Neural cell (in vitro differentiated cells): ENCODE results near the gene KLHL17. TPM values are rescaled to one million over a fixed set of nuclear protein-coding genes. Genes with fewer than 3 reads are reported as not detected.

Source experiments
- H2AFZ ChIP-seq: fragments of 200-600, 300-800 bp; sonication (generic), shearing (Covaris generic); 2 replicates; pipeline ENCODE4 v1.6.0; 2014; ENCODE audit warnings: low read depth, mild to moderate bottlenecking, antibody characterized with exemption, low read length, moderate library complexity
- H3F3A ChIP-seq: fragments of 200-600 bp; shearing (Covaris generic); 2 replicates; pipeline ENCODE4 v1.6.1; 2016; ENCODE audit warnings: mild to moderate bottlenecking, moderate library complexity, mixed read lengths, antibody characterized with exemption, low read length; ENCODE audit not compliant: insufficient read depth, poor library complexity, severe bottlenecking
- H3K27ac ChIP-seq: fragments of 200-600, 300-800 bp; sonication (generic), shearing (Covaris generic); 2 replicates; pipeline ENCODE4 v1.5.1; 2014; ENCODE audit warnings: mild to moderate bottlenecking, low read length, moderate library complexity
- H3K27me3 ChIP-seq: fragments of 300-800, 200-600 bp; sonication (generic), shearing (Covaris generic); 2 replicates; pipeline ENCODE4 v1.6.0; 2014; ENCODE audit warnings: mild to moderate bottlenecking, low read depth, low read length, moderate library complexity; ENCODE audit not compliant: insufficient read depth
- H3K36me3 ChIP-seq: fragments of 300-800, 200-600 bp; sonication (generic), shearing (Covaris generic); 2 replicates; pipeline ENCODE4 v1.5.1; 2014; ENCODE audit warnings: mild to moderate bottlenecking, antibody characterized with exemption, low read length, moderate library complexity; ENCODE audit not compliant: insufficient read depth
- H3K4me2 ChIP-seq: fragments of 300-800, 200-600 bp; sonication (generic), shearing (Covaris generic); 2 replicates; pipeline ENCODE4 v1.6.0; 2014; ENCODE audit warnings: mild to moderate bottlenecking, low read length
- H3K4me3 ChIP-seq: fragments of 300-800, 200-600 bp; sonication (generic), shearing (Covaris generic); 2 replicates; pipeline ENCODE4 v1.5.1; 2014; ENCODE audit warnings: mild to moderate bottlenecking, low read length, moderate library complexity
- H3K79me2 ChIP-seq: fragments of 200-600 bp; shearing (Covaris generic); replicated peaks from 2 replicates; pipeline ENCODE4 v1.6.0; 2014; ENCODE audit warnings: mild to moderate bottlenecking, low read length, moderate library complexity; ENCODE audit not compliant: insufficient read depth
- H3K9ac ChIP-seq: fragments of 300-800, 200-600 bp; sonication (generic), shearing (Covaris generic); 2 replicates; pipeline ENCODE4 v1.6.1; 2016; ENCODE audit warnings: mild to moderate bottlenecking, low read length, mixed read lengths
- H3K9me2 ChIP-seq: fragments of 200-600 bp; shearing (Covaris generic); 2 replicates; pipeline ENCODE4 v1.6.1; 2016; ENCODE audit warnings: mild to moderate bottlenecking, low read length, mixed read lengths; ENCODE audit not compliant: insufficient read depth
- H3K9me3 ChIP-seq: fragments of 200-600, 300-800 bp; sonication (generic), shearing (Covaris generic); 2 replicates; pipeline ENCODE4 v1.6.1; 2016; ENCODE audit warnings: mild to moderate bottlenecking, mixed run types, low read length, moderate library complexity, mixed read lengths
- H4K20me1 ChIP-seq: fragments of 200-600 bp; shearing (Covaris generic); 2 replicates; pipeline ENCODE4 v1.6.1; 2016; ENCODE audit warnings: mild to moderate bottlenecking, mixed run types; ENCODE audit not compliant: insufficient read depth
- CTCF ChIP-seq: fragments of 450-650 bp; IDR thresholded peaks from 2 replicates; pipeline ENCODE4 v1.5.1; 2014; ENCODE audit warnings: antibody characterized with exemption, mild to moderate bottlenecking, moderate library complexity; ENCODE audit not compliant: poor library complexity, severe bottlenecking
- EP300 ChIP-seq: fragments of 450-650 bp; conservative IDR thresholded peaks from 2 replicates; pipeline ENCODE4 v1.6.1; 2014; ENCODE audit warnings: antibody characterized with exemption, mild to moderate bottlenecking, moderate library complexity; ENCODE audit not compliant: poor library complexity, severe bottlenecking
- EZH2 ChIP-seq: fragments of 200-600, 300-800 bp; shearing (Covaris generic), sonication (generic); IDR thresholded peaks from 2 replicates; pipeline ENCODE4 v1.6.1; 2014; ENCODE audit warnings: antibody characterized with exemption, low read length, borderline replicate concordance, mild to moderate bottlenecking; ENCODE audit not compliant: insufficient read depth, poor library complexity, severe bottlenecking
- MXI1 ChIP-seq: fragments of 450-650 bp; conservative IDR thresholded peaks from 2 replicates; pipeline ENCODE4 v1.6.1; 2014; ENCODE audit warnings: antibody characterized with exemption, mild to moderate bottlenecking; ENCODE audit not compliant: poor library complexity, severe bottlenecking
- POLR2AphosphoS5 ChIP-seq: IDR thresholded peaks from 2 replicates; pipeline ENCODE4 v1.6.1; 2012
- RAD21 ChIP-seq: fragments of 450-650 bp; conservative IDR thresholded peaks from 2 replicates; pipeline ENCODE4 v1.6.1; 2014; ENCODE audit warnings: antibody characterized with exemption, mild to moderate bottlenecking, moderate library complexity
- REST ChIP-seq: IDR thresholded peaks from 2 replicates; pipeline ENCODE4 v1.6.1; 2012; ENCODE audit warnings: borderline replicate concordance
- SMC3 ChIP-seq: fragments of 450-650 bp; conservative IDR thresholded peaks from 2 replicates; pipeline ENCODE4 v1.6.1; 2014; ENCODE audit warnings: antibody characterized with exemption, mild to moderate bottlenecking, moderate library complexity; ENCODE audit not compliant: poor library complexity
- TAF1 ChIP-seq: IDR thresholded peaks from 2 replicates; pipeline ENCODE4 v1.6.1; 2012; ENCODE audit warnings: low read depth
- polyA plus RNA-seq: library from polyadenylated mRNA; depleted of rRNA; stranded (reverse); fragments of >200 nt; gene quantifications from 2 replicates; pipeline ENCODE4 v1.2.3, GENCODE V29; 2014

The KLHL17 gene
- polyA plus RNA-seq, 1 donor from 2014 or later: 52.3 TPM

- H3K9me2 ChIP-seq: no peaks in the 10 kb centered on the region
- TF ChIP-seq MXI1 (no peak), EP300 (no peak), POLR2AphosphoS5 (no peak), RAD21 (no peak), CTCF (no peak), REST (no peak), EZH2 (no peak), SMC3 (no peak), TAF1 (no peak)
- H2AFZ ChIP-seq: no peak overlapping the region
- no peak overlapping the region for H3K4me3 ChIP-seq
- no peaks in the 10 kb centered on the region for H3K9me3 ChIP-seq
- H3K79me2 ChIP-seq: no peaks in the 10 kb centered on the region
- H3K4me2 ChIP-seq: no peak overlapping the region
- H3K27ac ChIP-seq: no peak overlapping the region
- H3K9ac ChIP-seq: no peak overlapping the region
- H3K36me3 ChIP-seq: no peaks in the 10 kb centered on the region
- H4K20me1 ChIP-seq: no peaks in the 10 kb centered on the region
- no peaks in the 10 kb centered on the region for H3F3A ChIP-seq
- H3K27me3 ChIP-seq: peaks cover 64% of the 10 kb centered on the region
Measured at GRCh38 chr1:970242-970972, 10.0 kb downstream of the KLHL17 start.

- H3K27me3 ChIP-seq: peaks cover 56% of the 10 kb centered on the region
- H3K79me2 ChIP-seq: no peaks in the 10 kb centered on the region
- no peak for TF ChIP-seq SMC3
- no peak for TF ChIP-seq POLR2AphosphoS5
- TF ChIP-seq EZH2: no peak
- no peak for TF ChIP-seq CTCF
- no peak for TF ChIP-seq RAD21
- TF ChIP-seq MXI1: no peak
- TF ChIP-seq REST: no peak
- H2AFZ ChIP-seq: no peak overlapping the region
- no peaks in the 10 kb centered on the region for H3K9me3 ChIP-seq
- no peak overlapping the region for H3K4me2 ChIP-seq
- H3K4me3 ChIP-seq: no peak overlapping the region
- H4K20me1 ChIP-seq: no peaks in the 10 kb centered on the region
- H3K36me3 ChIP-seq: no peaks in the 10 kb centered on the region
- no peak overlapping the region for H3K27ac ChIP-seq
- H3K9ac ChIP-seq: no peak overlapping the region
- H3F3A ChIP-seq: no peaks in the 10 kb centered on the region
- H3K9me2 ChIP-seq: no peaks in the 10 kb centered on the region
Measured at GRCh38 chr1:970973-971730, 10.8 kb downstream of the KLHL17 start.
